ENCODE measurements around the gene MAP7D1. TPM values are rescaled to one million over a fixed set of nuclear protein-coding genes. Genes with fewer than 3 reads are reported as not detected.

MAP7D1 gene
- total and polyA plus RNA-seq, 2 of the 13 experiments (the other 11 are each of a cell fraction or from before 2014, with no cell fraction given) = 5.6 to 7.2 TPM

- no peak for TF ChIP-seq SRSF9 (IDR thresholded peaks at IDR 0.05; ENCODE audit: borderline replicate concordance, insufficient read depth, low read depth, low read length, poor library complexity, severe bottlenecking)
- no peak for TF ChIP-seq CAMTA2 (CRISPR knock-in tag; IDR thresholded peaks at IDR 0.05; ENCODE audit: borderline replicate concordance)
- TF ChIP-seq PRDM10 (CRISPR knock-in tag; IDR thresholded peaks at IDR 0.05; ENCODE audit: low read depth) = peak; percentile 96
- TF ChIP-seq ZNF468 (CRISPR knock-in tag; IDR thresholded peaks at IDR 0.05) = no peak
- peak; percentile 73; the same call in 1 of the 2 replicates for TF ChIP-seq ZNF605 (CRISPR knock-in tag; IDR thresholded peaks at IDR 0.05)
- TF ChIP-seq CENPX (CRISPR knock-in tag; IDR thresholded peaks at IDR 0.05) = no peak
- TF ChIP-seq XBP1 (CRISPR knock-in tag; IDR thresholded peaks at IDR 0.05) = no peak
- no peak; the same call in 1 of the 2 replicates for TF ChIP-seq RARA (CRISPR knock-in tag; IDR thresholded peaks at IDR 0.05)
- TF ChIP-seq MEF2D (CRISPR knock-in tag; IDR thresholded peaks at IDR 0.05) = no peak
- TF ChIP-seq ZNF552 (CRISPR knock-in tag; IDR thresholded peaks at IDR 0.05; ENCODE audit: borderline replicate concordance) = no peak
- TF ChIP-seq ZNF337 (CRISPR knock-in tag; IDR thresholded peaks at IDR 0.05; ENCODE audit: borderline replicate concordance, low read depth) = no peak
- TF ChIP-seq ZNF672 (CRISPR knock-in tag; IDR thresholded peaks at IDR 0.05) = no peak
- no peak for TF ChIP-seq SRSF1 (optimal IDR thresholded peaks at IDR 0.05; ENCODE audit: low read depth, low read length)
- no peak for TF ChIP-seq MTF2 (CRISPR knock-in tag; IDR thresholded peaks at IDR 0.05; ENCODE audit: borderline replicate concordance)
- no peak for TF ChIP-seq SMARCE1 (IDR thresholded peaks at IDR 0.05; ENCODE audit: borderline replicate concordance)
- TF ChIP-seq, protein P1, sequence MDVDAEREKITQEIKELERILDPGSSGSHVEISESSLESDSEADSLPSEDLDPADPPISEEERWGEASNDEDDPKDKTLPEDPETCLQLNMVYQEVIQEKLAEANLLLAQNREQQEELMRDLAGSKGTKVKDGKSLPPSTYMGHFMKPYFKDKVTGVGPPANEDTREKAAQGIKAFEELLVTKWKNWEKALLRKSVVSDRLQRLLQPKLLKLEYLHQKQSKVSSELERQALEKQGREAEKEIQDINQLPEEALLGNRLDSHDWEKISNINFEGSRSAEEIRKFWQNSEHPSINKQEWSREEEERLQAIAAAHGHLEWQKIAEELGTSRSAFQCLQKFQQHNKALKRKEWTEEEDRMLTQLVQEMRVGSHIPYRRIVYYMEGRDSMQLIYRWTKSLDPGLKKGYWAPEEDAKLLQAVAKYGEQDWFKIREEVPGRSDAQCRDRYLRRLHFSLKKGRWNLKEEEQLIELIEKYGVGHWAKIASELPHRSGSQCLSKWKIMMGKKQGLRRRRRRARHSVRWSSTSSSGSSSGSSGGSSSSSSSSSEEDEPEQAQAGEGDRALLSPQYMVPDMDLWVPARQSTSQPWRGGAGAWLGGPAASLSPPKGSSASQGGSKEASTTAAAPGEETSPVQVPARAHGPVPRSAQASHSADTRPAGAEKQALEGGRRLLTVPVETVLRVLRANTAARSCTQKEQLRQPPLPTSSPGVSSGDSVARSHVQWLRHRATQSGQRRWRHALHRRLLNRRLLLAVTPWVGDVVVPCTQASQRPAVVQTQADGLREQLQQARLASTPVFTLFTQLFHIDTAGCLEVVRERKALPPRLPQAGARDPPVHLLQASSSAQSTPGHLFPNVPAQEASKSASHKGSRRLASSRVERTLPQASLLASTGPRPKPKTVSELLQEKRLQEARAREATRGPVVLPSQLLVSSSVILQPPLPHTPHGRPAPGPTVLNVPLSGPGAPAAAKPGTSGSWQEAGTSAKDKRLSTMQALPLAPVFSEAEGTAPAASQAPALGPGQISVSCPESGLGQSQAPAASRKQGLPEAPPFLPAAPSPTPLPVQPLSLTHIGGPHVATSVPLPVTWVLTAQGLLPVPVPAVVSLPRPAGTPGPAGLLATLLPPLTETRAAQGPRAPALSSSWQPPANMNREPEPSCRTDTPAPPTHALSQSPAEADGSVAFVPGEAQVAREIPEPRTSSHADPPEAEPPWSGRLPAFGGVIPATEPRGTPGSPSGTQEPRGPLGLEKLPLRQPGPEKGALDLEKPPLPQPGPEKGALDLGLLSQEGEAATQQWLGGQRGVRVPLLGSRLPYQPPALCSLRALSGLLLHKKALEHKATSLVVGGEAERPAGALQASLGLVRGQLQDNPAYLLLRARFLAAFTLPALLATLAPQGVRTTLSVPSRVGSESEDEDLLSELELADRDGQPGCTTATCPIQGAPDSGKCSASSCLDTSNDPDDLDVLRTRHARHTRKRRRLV (CRISPR knock-in tag; IDR thresholded peaks at IDR 0.05) = 0 out of 2 replicates have a peak, but pooled peaks have one; percentile 37
- TF ChIP-seq REL (CRISPR knock-in tag; conservative IDR thresholded peaks at IDR 0.05) = no peak
- TF ChIP-seq, protein P2, sequence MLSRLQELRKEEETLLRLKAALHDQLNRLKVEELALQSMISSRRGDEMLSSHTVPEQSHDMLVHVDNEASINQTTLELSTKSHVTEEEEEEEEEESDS (CRISPR knock-in tag; IDR thresholded peaks at IDR 0.05; ENCODE audit: borderline replicate concordance) = no peak
These were observed 68.1 kb downstream of the MAP7D1 start, which contains the start of gene THRAP3 (continued) for GRCh38 chr1:36223996-36224536.
